ENCODE measurements around the gene L1CAM.

L1CAM gene

GRCh38 chrX:153861151-153861550 is 24.8 kb downstream of the L1CAM start:
- Histone ChIP-seq H4K20me1 (ENCODE audit: insufficient read depth, low read length) (no peaks in the 10 kb centered on the region), H3K27me3 (ENCODE audit: low read depth, low read length) (peaks cover 2% of the 10 kb centered on the region; the same call in 1 of the 2 replicates), H3K4me2 (ENCODE audit: low read length) (0 out of 2 replicates have a peak overlapping the region, but pooled peaks have one; percentile 16), H3K9me3 (ENCODE audit: insufficient read depth, low read length) (no peaks in the 10 kb centered on the region), H3K36me3 (replicated peaks; ENCODE audit: low read depth, low read length) (no peaks in the 10 kb centered on the region), H3K27ac (ENCODE audit: low read length) (no peak overlapping the region), H3K9ac (ENCODE audit: low read length) (no peak overlapping the region), H3K4me1 (ENCODE audit: low read length) (no peaks in the 10 kb centered on the region), H3K79me2 (ENCODE audit: low read length) (no peaks in the 10 kb centered on the region), H3K4me3 (ENCODE audit: low read length) (no peak overlapping the region), H2AFZ (ENCODE audit: low read depth, low read length) (no peak overlapping the region)
- TF ChIP-seq EZH2phosphoT487 (IDR thresholded peaks at IDR 0.05; ENCODE audit: low read depth): no peak
- TF ChIP-seq CTCF (IDR thresholded peaks at IDR 0.05; ENCODE audit: low read depth, low read length): no peak

GRCh38 chrX:153857348-153857903 is 28.5 kb downstream of the L1CAM start:
- Histone ChIP-seq H3K36me3 (replicated peaks; ENCODE audit: low read depth, low read length) (no peaks in the 10 kb centered on the region), H3K9ac (ENCODE audit: low read length) (no peak overlapping the region), H2AFZ (ENCODE audit: low read depth, low read length) (no peak overlapping the region), H4K20me1 (ENCODE audit: insufficient read depth, low read length) (no peaks in the 10 kb centered on the region), H3K27me3 (ENCODE audit: low read depth, low read length) (peaks cover 8% of the 10 kb centered on the region; the same call in 1 of the 2 replicates), H3K4me3 (ENCODE audit: low read length) (no peak overlapping the region), H3K4me1 (ENCODE audit: low read length) (no peaks in the 10 kb centered on the region), H3K79me2 (ENCODE audit: low read length) (no peaks in the 10 kb centered on the region), H3K27ac (ENCODE audit: low read length) (no peak overlapping the region), H3K9me3 (ENCODE audit: insufficient read depth, low read length) (no peaks in the 10 kb centered on the region), H3K4me2 (ENCODE audit: low read length) (no peak overlapping the region)
- no peak for TF ChIP-seq EZH2phosphoT487 (IDR thresholded peaks at IDR 0.05; ENCODE audit: low read depth)
- TF ChIP-seq CTCF (IDR thresholded peaks at IDR 0.05; ENCODE audit: low read depth, low read length): no peak

- Histone ChIP-seq H3K4me3 (ENCODE audit: low read length) (no peak overlapping the region), H3K36me3 (replicated peaks; ENCODE audit: low read depth, low read length) (no peaks in the 10 kb centered on the region), H2AFZ (ENCODE audit: low read depth, low read length) (no peak overlapping the region), H4K20me1 (ENCODE audit: insufficient read depth, low read length) (no peaks in the 10 kb centered on the region), H3K4me1 (ENCODE audit: low read length) (no peaks in the 10 kb centered on the region), H3K27ac (ENCODE audit: low read length) (no peak overlapping the region), H3K4me2 (ENCODE audit: low read length) (no peak overlapping the region), H3K9ac (ENCODE audit: low read length) (no peak overlapping the region), H3K9me3 (ENCODE audit: insufficient read depth, low read length) (no peaks in the 10 kb centered on the region), H3K27me3 (ENCODE audit: low read depth, low read length) (peaks cover 8% of the 10 kb centered on the region; the same call in 1 of the 2 replicates), H3K79me2 (ENCODE audit: low read length) (no peaks in the 10 kb centered on the region)
- TF ChIP-seq EZH2phosphoT487 (IDR thresholded peaks at IDR 0.05; ENCODE audit: low read depth) (no peak), CTCF (IDR thresholded peaks at IDR 0.05; ENCODE audit: low read depth, low read length) (no peak)
Observed at GRCh38 chrX:153854702-153855101, 31.3 kb downstream of the L1CAM start.

- no peaks in the 10 kb centered on the region for H3K79me2 ChIP-seq (ENCODE audit: low read length)
- H3K4me2 ChIP-seq (ENCODE audit: low read length): no peak overlapping the region
- H3K9me3 ChIP-seq (ENCODE audit: insufficient read depth, low read length): no peaks in the 10 kb centered on the region
- no peaks in the 10 kb centered on the region for H3K36me3 ChIP-seq (replicated peaks; ENCODE audit: low read depth, low read length)
- no peaks in the 10 kb centered on the region for H3K4me1 ChIP-seq (ENCODE audit: low read length)
- peaks cover 8% of the 10 kb centered on the region; the same call in 1 of the 2 replicates for H3K27me3 ChIP-seq (ENCODE audit: low read depth, low read length)
- no peaks in the 10 kb centered on the region for H4K20me1 ChIP-seq (ENCODE audit: insufficient read depth, low read length)
- no peak overlapping the region for H3K27ac ChIP-seq (ENCODE audit: low read length)
- no peak overlapping the region for H3K9ac ChIP-seq (ENCODE audit: low read length)
- H3K4me3 ChIP-seq (ENCODE audit: low read length): no peak overlapping the region
- TF ChIP-seq CTCF (IDR thresholded peaks at IDR 0.05; ENCODE audit: low read depth, low read length) (no peak), EZH2phosphoT487 (IDR thresholded peaks at IDR 0.05; ENCODE audit: low read depth) (no peak)
- no peak overlapping the region for H2AFZ ChIP-seq (ENCODE audit: low read depth, low read length)
Observed at GRCh38 chrX:153853902-153854267, 32.1 kb downstream of the L1CAM start.
